ENCODE measurements around the gene LSM3.

LSM3 gene

DNA sequence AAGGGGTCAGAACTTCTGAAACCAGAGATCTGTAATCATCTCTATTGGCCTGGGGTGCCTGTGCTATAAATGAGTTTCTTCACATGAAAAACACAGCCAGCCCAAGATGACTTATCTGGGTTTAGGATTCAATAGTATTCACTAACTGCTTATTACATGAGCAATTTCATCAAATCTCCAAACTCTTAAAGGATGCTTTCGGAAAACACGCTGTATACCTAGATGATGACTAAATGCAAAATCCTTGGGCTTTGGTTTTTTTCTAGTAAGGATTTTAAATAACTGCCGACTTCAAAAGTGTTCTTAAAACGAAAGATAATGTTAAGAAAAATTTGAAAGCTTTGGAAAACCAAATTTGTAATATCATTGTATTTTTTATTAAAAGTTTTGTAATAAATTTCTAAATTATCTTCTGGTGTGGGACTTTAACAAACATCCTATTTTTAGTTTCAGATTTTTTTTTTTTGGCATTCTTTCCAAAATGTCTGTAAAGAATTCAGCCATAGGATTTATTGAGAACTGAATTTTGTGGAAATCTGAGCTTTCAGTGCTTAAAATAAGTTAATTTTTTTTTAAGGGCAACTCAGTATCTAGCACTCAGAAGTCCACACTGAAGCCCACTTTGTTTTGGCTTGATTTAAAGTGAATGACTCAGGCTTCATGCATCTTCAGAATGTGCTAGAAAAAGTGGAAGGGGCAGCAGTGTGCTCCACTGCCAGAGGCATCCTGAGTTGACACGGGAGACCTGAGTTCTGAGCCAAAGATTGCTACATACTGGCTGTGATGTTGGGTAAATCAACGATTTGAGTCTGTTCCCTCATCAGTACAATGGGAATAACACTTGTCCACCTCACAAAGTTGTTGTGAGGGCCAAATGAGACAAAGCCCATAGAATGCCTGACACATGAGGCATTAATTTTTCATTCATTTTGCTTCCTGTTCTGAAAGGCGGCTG is 35.1 kb upstream of the LSM3 start:
- peak; percentile 93 for DNase-seq (ENCODE audit: low spot score)

- peak; percentile 98 for DNase-seq (ENCODE audit: low spot score)
Measured at GRCh38 chr3:14144423-14145075, 34.1 kb upstream of the LSM3 start.

GRCh38 chr3:14145236-14145635 is 33.4 kb upstream of the LSM3 start:
- DNase-seq (ENCODE audit: low spot score), result peak; percentile 50

GRCh38 chr3:14145670-14146380 is 32.8 kb upstream of the LSM3 start:
- no peak for DNase-seq (ENCODE audit: low spot score)

GRCh38 chr3:14146381-14147065 is 32.1 kb upstream of the LSM3 start:
- no peak for DNase-seq (ENCODE audit: low spot score)

GRCh38 chr3:14147066-14147435 is 31.6 kb upstream of the LSM3 start:
- DNase-seq (ENCODE audit: low spot score), result no peak

DNA sequence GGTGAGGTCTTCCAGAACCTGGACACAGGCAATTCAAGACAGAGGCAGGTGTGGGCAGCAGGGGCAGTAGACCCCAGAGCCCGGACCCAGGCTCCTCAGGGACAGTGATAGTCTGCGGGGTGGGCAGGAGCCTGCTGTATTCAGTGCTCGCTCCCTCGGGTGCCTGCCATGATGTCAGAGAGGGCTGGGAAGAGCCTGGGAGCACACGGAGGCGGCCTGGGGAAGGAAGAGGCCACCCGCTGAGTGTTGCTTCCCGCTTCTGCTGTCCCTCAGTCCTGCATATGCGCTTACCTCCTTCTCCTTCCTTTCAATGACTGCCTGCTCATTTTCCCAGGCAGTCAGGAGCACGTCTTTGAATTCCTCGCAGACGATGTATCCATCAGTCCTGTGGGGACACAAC is 31.0 kb upstream of the LSM3 start:
- DNase-seq (ENCODE audit: low spot score), result no peak

DNA sequence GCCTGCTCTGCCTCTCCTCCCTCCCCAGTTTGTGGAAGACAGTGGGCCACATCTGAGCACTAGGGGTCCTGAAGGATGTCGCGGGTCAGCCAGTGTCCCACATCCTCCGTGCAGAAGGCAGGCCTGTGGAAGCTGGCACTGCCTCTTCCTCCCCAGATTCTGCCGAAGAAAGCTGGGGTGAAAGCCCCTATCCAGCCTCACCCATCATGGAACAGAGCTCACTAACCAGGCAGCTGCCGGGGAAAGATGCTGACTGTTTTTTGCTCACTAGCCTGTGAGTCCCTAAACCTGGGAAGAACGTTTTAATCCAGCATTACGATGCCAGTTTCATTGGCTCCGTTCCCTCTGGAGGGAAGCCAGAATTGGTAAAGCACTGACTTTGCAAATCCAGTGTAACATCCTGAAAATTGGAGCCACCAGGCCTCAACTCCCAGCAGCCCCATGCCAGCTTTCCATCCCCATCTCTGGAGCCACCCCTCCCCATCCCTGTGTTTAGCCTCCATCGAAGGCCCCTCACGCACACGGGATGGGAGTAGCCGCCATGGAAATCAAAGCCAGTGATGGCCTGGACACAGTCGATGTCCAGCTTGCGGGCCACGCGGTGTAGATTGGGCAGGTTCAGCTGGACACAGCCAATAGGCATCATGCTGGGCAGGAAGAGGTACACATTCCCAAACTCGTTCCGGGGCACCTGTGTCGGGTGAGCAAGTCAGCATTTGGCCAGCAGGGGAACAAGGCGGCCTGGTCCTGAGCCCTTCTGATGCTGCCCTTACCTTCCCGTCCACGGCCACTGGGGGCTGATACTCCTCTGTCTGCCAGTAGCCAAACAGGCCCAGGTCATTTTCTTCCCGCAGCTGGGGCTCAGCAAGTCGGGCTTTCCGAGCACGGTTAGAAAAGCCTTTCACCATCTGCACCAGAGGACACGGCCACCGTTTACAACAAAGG is 30.3 kb upstream of the LSM3 start:
- DNase-seq (ENCODE audit: low spot score), result no peak

DNA sequence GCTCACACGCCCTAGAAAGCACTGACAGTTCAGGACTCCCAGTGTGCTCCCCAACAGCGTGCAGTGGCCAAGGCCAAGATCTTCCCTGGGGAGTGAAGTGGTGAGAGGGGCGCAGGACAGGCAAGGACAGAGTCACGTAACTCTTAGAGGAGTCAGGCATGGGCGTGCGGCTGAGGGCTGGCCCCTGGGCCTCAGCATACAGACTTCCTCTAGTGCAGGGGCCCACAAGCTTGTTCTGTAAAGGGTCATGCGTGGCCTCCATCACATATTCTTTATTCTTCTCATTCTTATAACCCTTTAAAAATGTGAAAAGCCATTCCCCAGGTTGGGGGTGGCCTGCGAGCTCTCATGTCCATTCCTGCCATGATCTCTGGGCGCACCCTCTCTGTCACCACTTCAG is 28.5 kb upstream of the LSM3 start:
- DNase-seq (ENCODE audit: low spot score), result no peak

DNA sequence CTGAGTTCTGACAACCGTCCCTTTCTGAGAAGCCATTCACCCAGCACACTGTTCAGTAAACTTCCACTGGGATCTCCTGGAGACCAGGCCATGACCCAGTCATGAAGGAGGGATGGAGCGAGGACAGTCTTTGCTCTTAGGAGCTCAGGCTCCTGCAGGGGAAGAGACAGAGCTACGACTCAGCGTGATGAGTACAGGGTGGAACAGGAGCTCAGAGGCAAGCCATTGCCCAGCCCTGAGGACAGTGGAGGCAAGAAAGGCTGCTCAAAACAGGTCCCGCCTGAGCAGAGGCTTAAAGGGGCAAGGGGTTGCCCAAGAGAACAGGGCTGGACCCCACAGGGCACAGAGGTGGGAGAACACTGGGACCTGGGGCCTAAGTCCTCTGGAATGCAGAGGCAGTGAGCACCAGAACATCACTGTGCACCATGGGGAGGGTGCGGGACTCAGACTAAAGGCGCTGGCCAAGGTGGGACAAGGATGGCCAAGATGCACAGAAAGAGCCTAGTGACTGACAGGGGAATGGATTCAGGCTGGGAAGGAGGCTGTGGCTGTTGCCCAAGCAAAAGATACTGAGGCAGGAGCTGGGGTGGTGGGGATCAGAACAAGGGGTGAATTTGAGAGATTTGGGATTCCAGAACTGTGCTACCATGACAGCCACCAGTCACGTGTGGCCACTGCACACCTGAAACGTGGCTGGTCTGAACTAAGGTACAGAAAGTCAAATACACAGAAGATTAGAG is 28.0 kb upstream of the LSM3 start:
- no peak for DNase-seq (ENCODE audit: low spot score)

- DNase-seq (ENCODE audit: low spot score), result no peak
Measured at GRCh38 chr3:14151471-14152083, 27.0 kb upstream of the LSM3 start.

DNA sequence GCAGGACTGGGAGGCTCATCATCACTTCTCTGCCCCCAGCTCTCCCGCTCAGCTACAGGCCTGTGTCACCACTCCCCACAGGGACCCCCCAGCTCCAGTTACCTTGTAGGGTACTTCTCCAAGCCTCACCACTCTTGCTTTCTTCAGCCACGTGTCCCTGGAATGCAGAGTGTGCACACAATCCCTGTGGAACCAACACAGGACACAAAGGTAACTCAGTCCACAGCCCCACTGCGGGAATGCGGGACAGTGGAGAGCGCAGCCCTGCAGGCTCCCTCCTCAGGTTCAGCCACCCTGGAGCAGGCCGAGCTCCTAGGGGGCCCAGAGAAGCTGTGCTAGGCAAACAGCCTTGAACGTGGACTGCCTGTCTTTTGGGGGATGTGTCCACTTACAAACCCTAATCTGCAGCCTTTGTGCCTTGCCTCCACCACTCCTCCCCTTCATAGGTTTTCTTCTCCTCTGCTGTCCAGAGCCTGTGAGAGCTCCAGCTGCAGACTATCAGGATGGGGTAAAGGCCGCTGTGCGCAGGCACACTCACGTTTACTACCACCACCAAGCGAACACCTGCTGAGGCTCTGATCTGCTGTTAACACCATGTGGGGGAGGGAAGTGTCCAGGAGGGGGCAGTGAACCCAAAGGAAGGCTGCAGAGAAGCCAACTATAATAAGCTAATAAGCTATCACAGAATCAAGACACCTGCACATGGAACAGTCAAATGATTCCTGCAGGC is 26.2 kb upstream of the LSM3 start:
- no peak for DNase-seq (ENCODE audit: low spot score)

GRCh38 chr3:14152963-14153355 is 25.7 kb upstream of the LSM3 start:
- no peak for DNase-seq (ENCODE audit: low spot score)

- DNase-seq (ENCODE audit: low spot score), result no peak
Measured at GRCh38 chr3:14153663-14154062, 25.0 kb upstream of the LSM3 start.

GRCh38 chr3:14154276-14154675 is 24.3 kb upstream of the LSM3 start:
- no peak for DNase-seq (ENCODE audit: low spot score)

- no peak for DNase-seq (ENCODE audit: low spot score)
Measured at GRCh38 chr3:14154895-14155440, 23.6 kb upstream of the LSM3 start.

GRCh38 chr3:14156201-14156600 is 22.4 kb upstream of the LSM3 start:
- no peak for DNase-seq (ENCODE audit: low spot score)

- DNase-seq (ENCODE audit: low spot score), result no peak
Measured at GRCh38 chr3:14156843-14157561, 21.6 kb upstream of the LSM3 start.

Data from AG08395 (cell line).